NCI-H446 treated with DMSO at 0.1 percent for 48 hours (cell line): ENCODE measurements around the gene KCNJ18.
"Not testable (repeated sequence)": the region's sequence is repeated elsewhere in the genome, so short reads cannot be mapped to it uniquely, and the experiment has no call there.

Experiments used
- DNase-seq: peaks from one replicate; lab custom pipeline; 2025; lab: John Stamatoyannopoulos, UW

Gene KCNJ18

DNA sequence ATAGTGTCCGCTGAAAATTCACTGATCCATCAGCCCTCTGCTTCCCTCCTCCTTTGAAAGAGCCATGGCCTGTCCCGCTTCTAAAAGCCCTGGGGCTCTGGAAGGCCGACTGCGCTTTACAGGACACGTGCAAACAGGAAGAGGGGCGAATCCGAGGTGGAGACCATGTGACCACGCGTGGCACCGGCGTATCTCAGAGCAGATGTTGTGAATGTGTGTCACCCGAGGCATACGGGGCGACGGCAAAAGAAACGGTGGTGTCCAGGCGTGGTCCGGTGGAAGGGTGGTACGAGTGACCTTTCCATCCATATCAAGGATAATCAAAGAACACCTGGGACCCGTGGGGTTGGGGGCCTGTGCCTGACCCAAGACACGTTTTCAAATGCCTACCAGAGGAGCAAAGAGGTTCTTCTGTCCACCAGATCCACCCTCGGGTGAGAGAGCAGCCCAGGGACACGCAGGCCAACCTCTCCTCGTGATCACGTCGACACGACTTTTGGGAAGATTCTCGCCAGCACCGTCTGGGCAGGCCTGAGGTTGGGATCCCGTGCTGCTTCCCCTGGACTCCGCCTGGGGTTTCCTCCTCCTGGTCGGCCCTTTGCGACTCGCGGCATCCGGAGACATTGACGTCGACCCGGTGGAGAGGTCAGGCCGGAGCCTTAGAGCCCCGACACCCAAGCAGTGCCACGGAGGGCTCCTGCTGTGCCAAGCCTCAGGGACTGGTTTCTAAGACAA, 7.1 kb upstream of the KCNJ18 start:
- DNase-seq = not testable (repeated sequence)

DNA sequence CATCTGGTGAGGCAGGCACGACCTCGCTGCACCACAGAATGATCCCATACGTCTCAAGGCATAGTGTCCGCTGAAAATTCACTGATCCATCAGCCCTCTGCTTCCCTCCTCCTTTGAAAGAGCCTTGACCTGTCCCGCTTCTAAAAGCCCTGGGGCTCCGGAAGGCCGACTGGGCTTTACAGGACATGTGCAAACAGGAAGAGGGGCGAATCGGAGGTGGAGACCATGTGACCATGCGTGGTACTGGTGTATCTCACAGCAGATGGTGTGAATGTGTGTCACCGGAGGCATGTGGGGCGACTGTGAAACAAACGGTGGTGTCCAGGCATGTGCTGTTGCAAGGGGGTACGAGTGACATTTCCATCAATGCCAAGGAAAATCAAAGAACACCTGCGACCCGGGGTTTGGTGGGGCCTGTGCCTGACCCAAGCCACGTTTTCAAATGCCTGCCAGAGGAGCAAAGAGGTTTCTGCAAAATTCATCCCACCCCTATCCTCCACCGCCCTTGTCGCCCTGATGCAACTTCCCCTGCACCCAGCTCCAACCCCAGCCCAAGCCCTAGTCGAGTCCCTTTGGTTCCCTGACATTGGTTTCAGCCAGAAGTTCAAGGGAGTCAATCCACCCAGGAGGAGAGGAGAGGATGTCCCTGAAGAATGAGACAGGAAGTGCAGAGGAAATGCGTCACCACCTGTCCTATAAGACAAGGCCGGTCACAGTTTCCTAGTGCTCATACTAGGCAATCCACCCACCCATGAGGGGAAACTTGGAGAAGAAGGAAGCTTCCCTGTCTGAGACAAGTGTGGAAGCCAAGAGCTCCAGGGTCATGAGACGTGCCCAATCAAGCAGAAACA, 5.9 kb upstream of the KCNJ18 start:
- no peak for DNase-seq

DNA sequence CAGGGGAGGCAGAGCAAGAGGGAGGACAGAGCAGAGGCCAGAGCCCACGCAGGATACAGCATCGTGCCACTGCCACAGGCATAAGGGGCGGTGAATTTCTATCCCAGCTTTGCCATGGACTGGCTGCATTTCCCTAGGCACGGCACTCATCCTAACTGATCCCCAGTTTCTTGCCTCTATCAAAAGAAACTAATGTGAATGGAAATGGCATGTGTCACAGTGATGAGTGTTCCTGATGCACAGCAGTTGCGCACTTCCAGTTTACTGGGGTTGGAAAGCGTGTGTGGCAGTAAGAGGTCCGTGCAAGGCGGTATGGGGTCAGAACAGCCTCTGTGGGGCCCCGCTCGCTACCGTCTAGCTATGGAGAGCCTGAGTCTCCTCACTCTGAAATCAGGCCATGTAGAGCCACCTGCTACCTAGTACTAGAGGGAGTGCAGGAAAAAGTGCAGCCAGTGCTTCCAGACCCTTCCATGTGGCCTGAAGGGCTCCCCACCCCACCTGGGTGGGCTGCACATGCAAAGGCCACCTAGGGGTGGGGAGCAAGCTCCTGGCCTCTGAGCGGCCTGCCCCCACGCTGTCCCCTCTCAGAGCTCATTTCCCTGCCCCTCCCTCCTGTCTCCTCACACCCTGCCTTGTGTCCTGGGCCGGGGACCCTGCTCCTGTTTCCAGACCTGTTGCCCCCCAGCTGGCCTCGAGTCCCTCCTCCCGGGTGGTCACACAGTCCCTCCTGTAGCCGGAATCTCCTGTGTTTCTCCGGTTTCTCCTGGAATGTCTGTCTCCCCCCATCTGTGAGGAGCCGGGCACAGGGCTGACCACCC, 5.0 kb upstream of the KCNJ18 start:
- DNase-seq = no peak

DNA sequence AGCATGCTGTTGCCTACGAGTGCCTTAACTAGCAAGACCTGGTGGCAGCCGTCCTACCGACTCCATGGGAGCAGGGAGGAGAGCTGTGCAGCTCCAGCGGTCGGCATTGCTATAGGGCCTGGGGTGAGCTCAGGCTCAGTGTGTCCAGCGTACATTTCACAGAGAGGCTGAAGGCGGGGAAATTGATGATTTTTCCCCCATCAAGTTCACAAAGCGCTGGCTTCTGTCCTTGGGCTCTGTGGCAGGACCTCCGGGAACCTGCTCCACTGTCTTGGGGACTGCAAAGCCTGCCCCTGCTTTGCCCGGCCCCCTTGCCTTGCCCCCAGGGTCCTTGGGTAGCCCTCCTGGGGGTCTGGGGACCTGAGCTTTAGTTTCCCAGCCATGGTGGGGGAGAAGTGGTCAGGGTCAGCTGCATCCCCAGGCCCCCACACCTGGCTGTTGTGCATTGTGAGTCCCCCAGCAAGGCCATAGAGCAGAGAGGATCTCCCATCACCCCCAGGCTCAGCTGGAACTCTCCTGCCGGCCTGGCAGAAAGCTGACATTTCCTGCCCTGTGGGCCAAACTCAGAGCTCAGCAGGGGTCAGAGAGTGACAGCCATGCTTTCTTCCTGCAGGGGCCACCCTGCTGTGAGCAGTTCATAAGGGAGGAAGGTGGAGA, 3.9 kb upstream of the KCNJ18 start:
- DNase-seq = no peak

DNA sequence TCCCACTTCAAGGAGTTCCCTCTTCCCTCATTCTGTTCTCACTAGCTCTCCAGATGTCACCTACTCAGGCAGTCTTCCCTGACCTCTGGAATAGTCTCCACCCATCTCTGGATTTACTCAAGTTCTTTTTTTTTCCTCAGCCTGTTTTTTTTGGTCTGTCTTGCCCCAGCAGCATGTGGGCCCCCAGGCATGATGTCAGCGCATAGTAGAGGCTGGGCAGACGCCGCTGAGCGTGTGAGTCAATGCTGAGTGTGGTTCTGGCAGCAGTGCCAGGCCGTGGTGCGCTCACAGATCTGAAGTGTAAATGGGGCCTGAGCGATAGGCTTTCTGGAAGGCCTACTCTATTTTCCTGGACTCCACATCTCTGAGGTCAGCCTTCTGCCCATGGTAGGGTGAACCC, 2.7 kb upstream of the KCNJ18 start:
- peak; percentile 39 for DNase-seq

DNA sequence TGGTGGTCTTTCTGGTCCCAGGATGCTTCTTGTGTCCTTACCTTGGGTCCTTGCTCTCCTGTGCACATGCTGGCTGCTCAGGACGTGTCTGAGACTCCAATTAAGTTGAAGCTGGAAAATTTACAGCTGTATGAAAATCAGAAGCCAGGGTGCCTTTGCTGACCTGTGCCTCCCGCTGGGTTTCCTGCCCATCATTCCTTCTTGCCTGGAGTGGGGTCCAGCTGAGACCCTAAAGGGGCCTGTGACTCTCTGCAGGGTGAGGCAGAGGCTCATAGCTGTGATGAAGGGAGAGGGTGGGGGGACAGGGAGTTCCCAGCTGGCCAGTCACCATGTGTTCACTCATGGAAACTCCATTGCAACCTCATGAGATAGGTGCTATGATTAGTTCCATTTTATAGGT, 1.5 kb upstream of the KCNJ18 start:
- DNase-seq = not testable (repeated sequence)

GRCh38 chr17:21691481-21691880, 842 bp upstream of the KCNJ18 start:
- DNase-seq = not testable (repeated sequence)

- DNase-seq = not testable (repeated sequence)
Observed at GRCh38 chr17:21692704-21693065, 362 bp downstream of the KCNJ18 start.

DNA sequence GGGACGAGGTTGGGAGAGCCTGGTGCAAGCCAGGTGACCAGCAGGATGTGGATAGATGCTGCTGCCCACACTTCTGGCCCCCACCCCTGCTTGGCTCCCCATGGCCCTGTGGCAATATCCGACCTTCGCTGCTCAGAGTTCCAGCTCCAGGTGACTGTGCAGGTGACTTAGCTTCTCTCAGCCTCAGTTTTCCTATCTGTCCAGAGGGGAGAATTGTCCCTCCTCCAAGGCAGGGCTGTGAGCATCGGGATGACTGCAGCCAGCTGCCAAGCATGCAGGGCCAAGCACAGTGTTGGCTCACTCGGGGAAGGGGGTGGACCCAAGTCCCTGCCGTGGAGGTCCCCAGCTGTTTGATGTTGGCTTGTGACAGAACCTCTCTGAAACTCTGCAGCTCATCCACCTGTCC, 1.1 kb downstream of the KCNJ18 start:
- DNase-seq = not testable (repeated sequence)

GRCh38 chr17:21693937-21694336, 1.6 kb downstream of the KCNJ18 start:
- not testable (repeated sequence) for DNase-seq

- not testable (repeated sequence) for DNase-seq
Observed at GRCh38 chr17:21696227-21696626, 3.9 kb downstream of the KCNJ18 start.

DNA sequence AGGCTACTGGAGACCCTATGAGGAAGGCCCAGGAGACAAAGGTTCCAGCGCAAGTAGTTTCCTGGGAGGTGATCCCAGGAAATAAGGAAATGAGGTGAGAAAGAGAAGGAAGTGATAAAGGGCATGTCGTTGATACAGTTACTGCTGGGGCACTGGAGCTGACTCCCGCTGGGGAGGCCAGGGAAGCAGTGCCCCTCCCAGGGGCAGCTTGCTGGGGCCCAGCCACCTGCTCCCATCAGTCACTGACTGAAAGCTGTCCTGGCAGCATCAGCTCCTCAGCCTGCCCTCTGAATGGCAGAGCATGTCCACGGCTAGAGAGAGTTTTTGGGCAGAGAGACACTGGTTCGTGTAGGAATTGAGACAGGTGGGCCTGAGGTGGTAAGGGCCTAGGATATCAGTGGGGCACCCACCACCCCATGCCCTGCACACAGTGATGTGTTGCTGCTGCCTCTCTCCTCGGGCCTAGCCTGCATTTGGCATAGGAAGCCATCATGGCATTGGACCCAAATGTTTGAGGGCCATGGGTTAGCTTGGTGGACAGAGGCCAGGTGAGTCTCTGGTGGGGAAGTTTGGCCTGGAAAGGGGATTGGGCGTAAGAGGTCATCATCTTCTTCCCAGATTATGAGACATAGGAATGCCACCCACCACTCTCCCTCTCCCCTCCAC, 4.7 kb downstream of the KCNJ18 start:
- not testable (repeated sequence) for DNase-seq

GRCh38 chr17:21697508-21697860, 5.2 kb downstream of the KCNJ18 start:
- not testable (repeated sequence) for DNase-seq

- not testable (repeated sequence) for DNase-seq
Observed at GRCh38 chr17:21698437-21699075, 6.2 kb downstream of the KCNJ18 start.

DNA sequence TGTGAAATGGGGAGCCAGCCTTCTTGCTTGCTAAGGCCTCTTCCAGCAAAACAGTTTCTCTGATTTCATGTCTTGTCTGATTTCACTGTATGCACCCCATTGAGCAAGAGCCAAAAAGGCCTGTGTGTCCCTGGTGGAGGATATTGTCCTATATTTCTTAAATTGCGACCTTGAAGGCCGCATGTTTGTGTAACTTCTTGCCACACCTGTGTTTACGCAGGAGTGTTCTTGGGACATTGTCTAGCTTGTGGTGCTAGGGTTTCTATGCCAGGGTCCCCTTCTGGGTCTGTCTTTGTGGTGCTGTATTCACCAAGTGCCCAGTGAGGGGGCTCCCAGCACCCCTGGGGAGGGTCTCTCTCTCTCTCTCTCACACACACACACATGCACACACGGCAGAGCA, 6.8 kb downstream of the KCNJ18 start:
- not testable (repeated sequence) for DNase-seq

DNA sequence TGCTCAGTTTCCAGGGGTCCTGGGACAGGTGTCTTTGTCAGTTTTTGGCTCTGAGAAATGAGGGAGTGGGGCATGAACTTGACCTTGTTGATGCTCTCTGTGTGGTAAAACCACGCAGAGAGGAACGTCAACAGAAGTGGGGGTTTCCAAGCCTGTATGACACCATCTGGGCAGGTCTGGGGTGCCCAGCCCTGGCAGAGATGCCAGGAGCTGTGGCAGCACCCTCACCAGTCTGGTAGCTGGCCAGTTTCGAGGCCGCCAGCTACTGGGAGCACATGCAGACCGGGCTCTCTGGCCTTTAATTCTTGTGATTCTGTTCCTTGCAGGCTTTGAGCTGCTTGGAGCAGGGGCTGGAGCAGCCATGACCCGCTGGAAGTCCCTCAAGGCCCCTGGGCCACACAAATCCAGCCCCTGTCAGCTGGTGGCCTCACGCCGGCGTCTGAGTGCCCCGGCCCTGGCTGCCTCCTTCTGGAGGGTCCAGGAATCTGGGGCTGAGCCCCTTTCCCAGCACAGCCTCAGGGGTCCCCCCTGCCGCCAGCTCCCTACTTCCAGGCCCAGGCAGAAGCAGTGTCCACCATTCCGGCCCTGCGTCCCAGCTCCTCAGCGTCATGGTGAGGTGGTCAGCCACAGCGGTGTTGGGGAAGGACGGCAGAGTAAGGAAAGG, 7.4 kb downstream of the KCNJ18 start:
- not testable (repeated sequence) for DNase-seq

GRCh38 chr17:21701090-21701489, 8.8 kb downstream of the KCNJ18 start:
- DNase-seq = not testable (repeated sequence)

DNA sequence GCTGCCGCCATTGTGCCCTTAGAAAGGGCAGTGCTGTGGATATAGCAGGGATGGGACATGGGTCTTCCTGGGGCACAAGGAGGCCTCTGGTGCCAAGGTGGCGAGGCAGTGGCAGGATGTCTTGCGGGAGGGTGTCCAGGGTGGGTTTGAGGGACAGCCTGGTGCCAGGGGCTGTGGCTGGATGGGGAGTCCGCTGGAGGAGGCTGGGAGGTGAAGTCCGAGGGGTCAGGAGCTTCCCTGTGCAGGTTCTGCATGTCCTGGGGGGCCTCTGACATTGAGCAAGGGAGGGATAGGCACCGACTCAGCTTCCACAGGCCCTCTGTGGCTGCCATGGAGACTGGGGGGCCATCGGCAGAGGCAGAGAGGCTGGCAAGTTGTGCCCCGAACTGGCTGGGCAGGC, 9.7 kb downstream of the KCNJ18 start:
- DNase-seq = not testable (repeated sequence)

- not testable (repeated sequence) for DNase-seq
Observed at GRCh38 chr17:21702521-21702920, 10.2 kb downstream of the KCNJ18 start.

DNA sequence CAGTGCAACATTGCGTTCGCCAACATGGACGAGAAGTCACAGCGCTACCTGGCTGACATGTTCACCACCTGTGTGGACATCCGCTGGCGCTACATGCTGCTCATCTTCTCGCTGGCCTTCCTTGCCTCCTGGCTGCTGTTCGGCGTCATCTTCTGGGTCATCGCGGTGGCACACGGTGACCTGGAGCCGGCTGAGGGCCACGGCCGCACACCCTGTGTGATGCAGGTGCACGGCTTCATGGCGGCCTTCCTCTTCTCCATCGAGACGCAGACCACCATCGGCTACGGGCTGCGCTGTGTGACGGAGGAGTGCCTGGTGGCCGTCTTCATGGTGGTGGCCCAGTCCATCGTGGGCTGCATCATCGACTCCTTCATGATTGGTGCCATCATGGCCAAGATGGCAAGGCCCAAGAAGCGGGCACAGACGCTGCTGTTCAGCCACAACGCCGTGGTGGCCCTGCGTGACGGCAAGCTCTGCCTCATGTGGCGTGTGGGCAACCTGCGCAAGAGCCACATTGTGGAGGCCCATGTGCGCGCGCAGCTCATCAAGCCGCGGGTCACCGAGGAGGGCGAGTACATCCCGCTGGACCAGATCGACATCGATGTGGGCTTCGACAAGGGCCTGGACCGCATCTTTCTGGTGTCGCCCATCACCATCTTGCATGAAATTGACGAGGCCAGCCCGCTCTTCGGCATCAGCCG, 10.8 kb downstream of the KCNJ18 start:
- DNase-seq = not testable (repeated sequence)
